H1 (cell line): ENCODE results near the gene TNFRSF14. TPM values are rescaled to one million over a fixed set of nuclear protein-coding genes. Genes with fewer than 3 reads are reported as not detected.

ENCODE experiments used
- ATF2 ChIP-seq: IDR thresholded peaks from 2 replicates; pipeline ENCODE4 v1.6.1; 2012; ENCODE audit warnings: low read length, inconsistent platforms
- ATF3 ChIP-seq: IDR thresholded peaks from 2 replicates; pipeline ENCODE4 v1.6.1; 2011; ENCODE audit warnings: low read depth, mild to moderate bottlenecking, low read length; ENCODE audit not compliant: insufficient read depth
- polyA plus RNA-seq, 7 experiments: library from polyadenylated mRNA; depleted of rRNA in 3 of 7; stranded (reverse) in 5 of 7; unstranded in 2 of 7; fragments of >200 nt in 5 of 7; fragments of 200-250 nt in 2 of 7; gene quantifications; 1 replicate in 5 of 7; 2 replicates in 1 of 7; 4 replicates in 1 of 7; pipeline versions ENCODE4 v1.2.1 to v1.2.3, GENCODE V29; 2011 to 2013; ENCODE audit warnings: missing spikeins in 2 of 7, mixed read lengths in 2 of 7
- total RNA-seq: library from RNA; stranded (reverse); fragmentation: NEBNext Ultra II Directional; extraction: Animal tissue kit (Norgen Biotek cat#: 25700); gene quantifications from 2 replicates; pipeline ENCODE4 v1.2.1, GENCODE V29; 2021

The TNFRSF14 gene
- total and polyA plus RNA-seq, 2 of the 8 experiments (the other 6 are each of a cell fraction or from before 2014, with no cell fraction given) = 0.36 to 0.50 TPM

GRCh38 chr1:2509589-2509988 lies 46.6 kb upstream of the TNFRSF14 start (continued):
- no peak for TF ChIP-seq ATF2
- TF ChIP-seq ATF3 = no peak
